ENCODE measurements around the gene HTATIP2. TPM values are rescaled to one million over a fixed set of nuclear protein-coding genes. Genes with fewer than 3 reads are reported as not detected.
"Not testable (repeated sequence)": the region's sequence is repeated elsewhere in the genome, so short reads cannot be mapped to it uniquely, and the experiment has no call there.

HTATIP2 gene
- total RNA-seq, 1 donor, result 27.9 TPM

DNA sequence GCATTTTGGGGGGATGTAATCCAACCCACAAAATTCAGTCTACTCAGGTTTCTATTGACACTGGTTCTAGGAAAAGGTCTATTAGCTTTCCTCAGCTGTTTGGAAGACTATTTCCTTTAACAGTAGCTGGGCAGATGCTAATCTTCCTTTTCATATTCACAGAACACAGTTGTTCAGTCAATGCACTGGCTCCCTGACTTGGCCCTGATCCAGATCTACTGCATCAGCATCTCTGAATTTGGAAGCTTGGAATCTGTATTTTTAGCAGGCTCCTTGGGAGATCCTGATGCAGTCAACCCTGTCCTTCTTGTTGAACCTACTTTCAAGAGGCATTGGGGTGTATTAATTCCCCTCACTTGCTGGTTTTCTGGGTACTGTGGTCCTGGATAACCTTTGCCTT is 6.3 kb downstream of the HTATIP2 start:
- no peak overlapping the region for H3K4me3 ChIP-seq (ENCODE audit: low read depth, low read length)
- TF ChIP-seq, protein P1, sequence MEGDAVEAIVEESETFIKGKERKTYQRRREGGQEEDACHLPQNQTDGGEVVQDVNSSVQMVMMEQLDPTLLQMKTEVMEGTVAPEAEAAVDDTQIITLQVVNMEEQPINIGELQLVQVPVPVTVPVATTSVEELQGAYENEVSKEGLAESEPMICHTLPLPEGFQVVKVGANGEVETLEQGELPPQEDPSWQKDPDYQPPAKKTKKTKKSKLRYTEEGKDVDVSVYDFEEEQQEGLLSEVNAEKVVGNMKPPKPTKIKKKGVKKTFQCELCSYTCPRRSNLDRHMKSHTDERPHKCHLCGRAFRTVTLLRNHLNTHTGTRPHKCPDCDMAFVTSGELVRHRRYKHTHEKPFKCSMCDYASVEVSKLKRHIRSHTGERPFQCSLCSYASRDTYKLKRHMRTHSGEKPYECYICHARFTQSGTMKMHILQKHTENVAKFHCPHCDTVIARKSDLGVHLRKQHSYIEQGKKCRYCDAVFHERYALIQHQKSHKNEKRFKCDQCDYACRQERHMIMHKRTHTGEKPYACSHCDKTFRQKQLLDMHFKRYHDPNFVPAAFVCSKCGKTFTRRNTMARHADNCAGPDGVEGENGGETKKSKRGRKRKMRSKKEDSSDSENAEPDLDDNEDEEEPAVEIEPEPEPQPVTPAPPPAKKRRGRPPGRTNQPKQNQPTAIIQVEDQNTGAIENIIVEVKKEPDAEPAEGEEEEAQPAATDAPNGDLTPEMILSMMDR (IDR thresholded peaks at IDR 0.05; ENCODE audit: insufficient read depth, low read length), result no peak
- DNase-seq (ENCODE audit: low read depth), result no peak

DNA sequence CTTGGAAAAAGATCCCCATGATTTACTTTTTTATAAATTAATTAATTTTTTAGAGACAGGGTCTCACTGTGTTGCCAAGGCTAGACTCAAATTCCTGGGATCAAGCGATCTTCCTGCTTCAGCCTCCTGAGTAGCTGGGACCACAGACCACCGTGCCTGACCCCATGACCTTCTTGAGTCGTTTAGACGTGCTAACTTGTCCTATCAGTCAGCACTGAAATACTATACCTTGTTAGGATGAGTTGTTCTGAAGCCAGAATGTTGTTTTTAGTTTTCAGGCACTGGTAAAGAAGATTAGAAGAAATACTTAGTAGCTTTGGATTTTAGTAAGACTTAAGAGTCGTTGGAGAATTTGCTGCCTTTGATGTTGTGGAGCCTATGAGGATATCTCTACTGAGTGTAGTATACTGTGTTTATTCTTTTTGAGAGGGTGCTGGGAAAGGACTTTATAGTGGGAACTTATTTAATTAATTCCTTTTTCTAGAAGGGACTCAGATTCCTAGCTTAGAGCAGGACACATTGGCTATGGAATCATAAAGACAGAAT is 8.6 kb downstream of the HTATIP2 start:
- no peak overlapping the region for H3K4me3 ChIP-seq (ENCODE audit: low read depth, low read length)
- TF ChIP-seq, protein P1 (IDR thresholded peaks at IDR 0.05; ENCODE audit: insufficient read depth, low read length), result no peak
- DNase-seq (ENCODE audit: low read depth), result no peak

DNA sequence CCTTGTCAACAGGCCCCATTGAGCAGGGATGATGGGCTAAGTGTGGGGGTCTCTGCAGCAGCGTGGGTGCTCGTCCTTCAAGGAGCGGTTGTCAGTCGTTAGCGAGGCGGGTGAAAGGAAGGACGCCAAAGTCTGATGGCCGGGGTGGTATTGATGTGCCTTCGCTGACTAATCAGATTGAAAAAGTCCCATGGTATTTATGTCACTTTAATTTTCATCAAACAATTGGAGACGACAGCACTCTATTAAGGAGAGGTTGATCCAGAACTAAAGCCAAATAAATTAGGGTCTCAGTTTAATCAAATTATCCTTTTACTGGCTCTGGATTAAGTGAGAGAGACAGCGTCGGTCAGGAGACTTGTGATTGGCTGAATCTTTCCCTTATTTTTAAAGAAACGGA is 9.6 kb downstream of the HTATIP2 start:
- TF ChIP-seq, protein P1 (IDR thresholded peaks at IDR 0.05; ENCODE audit: insufficient read depth, low read length), result no peak
- H3K4me3 ChIP-seq (ENCODE audit: low read depth, low read length), result no peak overlapping the region
- DNase-seq (ENCODE audit: low read depth), result no peak

DNA sequence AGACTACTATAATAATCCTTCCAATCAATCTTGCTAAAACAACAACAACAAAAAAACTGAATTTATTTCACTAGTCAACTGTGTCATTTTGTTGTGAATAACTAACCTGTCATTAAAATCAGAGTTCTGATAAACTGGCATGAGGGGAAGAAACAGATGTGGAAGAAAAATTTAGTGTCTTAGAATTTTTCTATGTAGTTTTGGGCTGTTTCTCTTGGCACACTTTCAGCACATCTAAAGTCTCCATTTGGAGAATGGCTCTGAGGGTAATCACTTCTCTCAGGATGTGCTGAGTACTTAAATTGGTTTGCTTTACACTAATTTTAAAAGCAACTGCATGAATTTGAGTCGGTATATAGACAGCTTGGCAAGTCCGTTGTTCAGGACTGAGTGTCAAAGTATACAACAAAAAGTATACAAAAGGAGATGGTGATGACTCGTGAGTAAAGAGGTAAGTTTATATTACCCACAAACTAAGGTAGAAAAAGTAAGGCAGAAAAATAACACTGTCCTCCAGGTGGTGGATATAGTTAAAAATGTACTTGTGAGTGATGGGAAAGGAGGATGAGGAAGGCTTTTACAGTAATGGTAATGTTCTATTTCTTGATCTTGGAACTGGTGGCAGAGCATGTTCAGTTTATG is 10.2 kb downstream of the HTATIP2 start:
- TF ChIP-seq, protein P1 (IDR thresholded peaks at IDR 0.05; ENCODE audit: insufficient read depth, low read length), result no peak
- H3K4me3 ChIP-seq (ENCODE audit: low read depth, low read length), result no peak overlapping the region
- DNase-seq (ENCODE audit: low read depth), result no peak

DNA sequence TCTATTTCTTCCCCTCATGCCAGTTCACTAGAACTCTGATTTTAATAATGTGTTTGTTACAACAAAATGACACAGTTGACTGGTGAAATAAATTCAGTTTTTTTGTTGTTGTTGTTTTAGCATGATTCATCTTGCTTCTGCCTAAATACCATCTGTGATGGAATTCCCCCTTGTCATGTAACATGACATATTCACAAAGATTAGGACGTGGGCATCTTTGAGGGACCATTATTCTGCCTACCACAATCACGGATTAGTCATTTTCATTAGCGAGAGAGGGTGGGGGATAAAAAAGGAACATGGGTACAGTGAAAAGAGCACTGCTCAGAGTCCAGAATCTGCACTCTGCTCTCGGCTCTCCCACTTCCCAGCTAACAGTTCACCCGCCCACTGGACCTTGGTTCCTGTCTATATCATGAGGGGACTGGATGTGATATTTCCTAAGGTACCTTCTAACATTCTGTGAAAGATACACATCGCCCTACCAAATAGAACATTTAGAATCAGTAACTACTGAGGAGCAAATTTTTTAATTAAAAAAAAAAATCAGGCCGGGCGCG is 11.3 kb downstream of the HTATIP2 start:
- TF ChIP-seq, protein P1 (IDR thresholded peaks at IDR 0.05; ENCODE audit: insufficient read depth, low read length), result no peak
- no peak overlapping the region for H3K4me3 ChIP-seq (ENCODE audit: low read depth, low read length)
- DNase-seq (ENCODE audit: low read depth), result no peak

DNA sequence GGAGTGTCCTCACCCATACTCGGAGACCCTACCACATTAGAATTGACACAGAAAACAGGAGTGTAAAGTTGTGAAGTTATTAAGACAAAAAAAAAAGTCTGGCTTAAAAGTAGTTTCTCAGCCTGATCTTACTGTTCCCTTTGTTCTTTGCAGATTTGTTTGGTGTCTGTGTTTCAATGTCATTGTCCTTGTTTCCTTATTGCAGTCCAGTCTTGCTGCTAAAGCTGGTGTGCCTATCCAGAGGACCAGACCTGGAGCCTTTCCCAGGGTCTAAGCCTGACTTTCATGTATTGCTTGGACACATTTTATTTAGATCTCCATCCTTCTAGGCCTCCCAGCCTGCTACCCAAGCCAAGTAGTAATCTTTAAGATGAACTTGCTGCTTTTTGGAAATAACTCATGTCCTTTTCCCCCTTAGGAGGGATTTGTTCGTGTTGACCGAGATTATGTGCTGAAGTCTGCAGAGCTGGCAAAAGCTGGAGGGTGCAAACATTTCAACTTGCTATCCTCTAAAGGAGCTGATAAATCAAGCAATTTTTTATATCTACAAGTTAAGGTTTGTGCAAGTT is 12.7 kb downstream of the HTATIP2 start:
- no peak for DNase-seq (ENCODE audit: low read depth)
- TF ChIP-seq, protein P1 (IDR thresholded peaks at IDR 0.05; ENCODE audit: insufficient read depth, low read length), result no peak

DNA sequence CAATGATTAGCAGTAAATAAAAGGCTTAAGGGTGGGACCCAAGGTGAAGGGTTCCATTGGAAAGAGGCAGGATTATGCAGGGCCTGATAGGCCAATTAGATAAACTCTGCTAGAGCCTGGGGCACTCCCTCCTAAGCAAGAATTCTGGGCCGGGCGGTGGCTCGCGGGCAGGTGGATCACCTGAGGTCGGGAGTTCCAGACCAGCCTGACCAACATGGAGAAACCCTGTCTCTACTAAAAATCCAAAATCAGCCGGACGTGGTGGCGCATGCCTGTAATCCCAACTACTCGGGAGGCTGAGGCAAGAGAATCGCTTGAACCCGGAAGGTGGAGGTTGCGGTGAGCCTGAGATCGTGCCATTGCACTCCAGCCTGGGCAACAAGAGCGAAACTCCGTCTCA is 22.5 kb downstream of the HTATIP2 start:
- H3K4me3 ChIP-seq (ENCODE audit: low read depth, low read length); DNase-seq (ENCODE audit: low read depth): not testable (repeated sequence)

More for the DNA sequence above, 12.7 kb downstream of the HTATIP2 start:
- H3K4me3 ChIP-seq (ENCODE audit: low read depth, low read length), result no peak overlapping the region
